GM21717 (cell line): Measurements from ENCODE around the gene RASSF8.

ENCODE experiments used
- ATAC-seq: cut with Tn5 transposase; IDR thresholded peaks from one replicate; pipeline ENCODE4 v1.9.1; 2021; ENCODE audit warnings: mild to moderate bottlenecking, moderate library complexity; ENCODE audit not compliant: unreplicated experiment

The RASSF8 gene

DNA sequence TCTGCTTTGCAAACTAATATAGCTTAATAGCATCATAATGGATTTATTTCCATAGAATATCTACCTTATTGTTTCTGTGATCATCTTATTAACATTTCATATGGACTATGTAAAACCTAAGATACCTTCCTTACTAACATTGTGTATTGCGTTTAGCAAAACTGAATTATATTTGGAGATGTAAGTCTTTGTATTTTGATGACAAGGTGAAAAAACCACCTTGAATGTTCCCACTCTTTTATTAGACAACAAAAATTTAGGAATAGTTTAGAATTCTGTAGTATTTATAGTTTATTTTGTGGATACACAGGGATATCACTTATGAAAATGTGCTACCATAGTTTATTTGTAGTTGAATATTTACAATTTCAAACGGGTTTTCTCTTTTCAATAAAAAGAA is 32.0 kb downstream of the RASSF8 start:
- ATAC-seq = no peak

DNA sequence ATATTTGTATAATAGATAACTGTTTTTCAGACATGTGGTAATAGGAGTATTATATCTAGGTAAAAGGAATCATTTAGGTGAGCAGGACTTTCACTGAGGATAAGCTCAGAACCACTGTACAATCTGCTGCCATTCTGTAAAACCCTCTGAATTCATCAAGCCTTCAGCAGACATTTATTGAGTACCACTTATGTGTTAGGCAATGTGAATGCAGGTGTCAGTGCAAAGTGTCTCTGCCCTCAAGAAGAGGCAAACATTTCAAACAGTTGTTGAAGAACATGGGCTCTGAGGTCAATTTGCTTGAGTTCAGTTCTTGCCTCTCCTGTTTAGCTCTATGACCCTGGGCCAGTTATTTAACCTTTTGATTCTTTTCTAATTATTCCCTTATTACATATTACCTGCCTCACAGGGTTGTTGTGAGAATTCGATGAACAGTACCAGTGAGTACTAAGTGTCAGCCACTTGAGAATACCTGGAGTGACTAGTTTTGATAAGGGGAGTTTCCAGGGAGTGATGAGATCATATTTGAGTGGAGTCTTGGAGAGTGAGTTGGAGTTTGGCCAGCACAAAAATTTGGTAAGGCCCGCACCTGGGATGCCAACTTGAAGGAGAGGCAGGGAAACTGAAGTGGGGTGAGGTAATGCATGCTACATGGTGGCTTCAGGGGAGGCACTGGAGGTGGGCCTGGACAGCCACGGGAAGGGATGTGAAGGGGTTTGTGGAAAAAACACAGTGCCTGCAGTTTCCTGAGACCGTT is 33.7 kb downstream of the RASSF8 start:
- no peak for ATAC-seq

DNA sequence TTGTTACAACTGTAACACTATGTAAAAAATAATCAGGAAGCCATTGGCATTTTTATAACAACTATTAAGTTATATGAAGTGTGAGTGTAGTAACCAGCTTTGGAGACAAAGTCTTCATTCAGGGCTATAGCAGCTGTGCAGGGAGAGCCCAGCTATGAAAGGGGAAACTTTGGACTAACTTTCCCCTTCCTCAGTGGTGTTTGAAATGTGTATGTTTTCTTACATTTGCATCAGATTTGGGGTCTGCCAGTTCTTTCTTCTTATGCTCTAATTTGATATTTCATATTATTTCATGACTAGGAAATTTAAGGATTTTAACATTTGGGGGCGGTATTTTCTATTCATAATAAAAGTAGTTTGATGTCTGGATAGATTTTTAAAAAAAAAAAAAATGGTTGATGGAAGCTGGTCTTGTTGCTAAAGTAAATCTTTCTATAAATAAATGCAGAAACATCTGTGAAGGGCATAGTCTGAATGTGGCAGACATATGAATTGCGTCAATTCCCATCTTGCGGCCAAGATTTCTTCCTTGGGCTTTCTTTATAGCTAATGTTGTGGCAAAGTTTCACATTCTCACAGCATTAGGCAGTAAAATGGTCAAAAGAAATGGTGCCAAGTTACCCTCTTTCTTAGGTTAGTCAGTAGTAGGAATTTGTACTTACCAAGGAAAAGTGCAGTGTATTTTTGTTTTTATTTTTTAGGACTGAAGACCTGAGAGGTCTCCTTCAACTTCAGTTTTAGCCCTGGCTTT is 35.6 kb downstream of the RASSF8 start:
- no peak for ATAC-seq

DNA sequence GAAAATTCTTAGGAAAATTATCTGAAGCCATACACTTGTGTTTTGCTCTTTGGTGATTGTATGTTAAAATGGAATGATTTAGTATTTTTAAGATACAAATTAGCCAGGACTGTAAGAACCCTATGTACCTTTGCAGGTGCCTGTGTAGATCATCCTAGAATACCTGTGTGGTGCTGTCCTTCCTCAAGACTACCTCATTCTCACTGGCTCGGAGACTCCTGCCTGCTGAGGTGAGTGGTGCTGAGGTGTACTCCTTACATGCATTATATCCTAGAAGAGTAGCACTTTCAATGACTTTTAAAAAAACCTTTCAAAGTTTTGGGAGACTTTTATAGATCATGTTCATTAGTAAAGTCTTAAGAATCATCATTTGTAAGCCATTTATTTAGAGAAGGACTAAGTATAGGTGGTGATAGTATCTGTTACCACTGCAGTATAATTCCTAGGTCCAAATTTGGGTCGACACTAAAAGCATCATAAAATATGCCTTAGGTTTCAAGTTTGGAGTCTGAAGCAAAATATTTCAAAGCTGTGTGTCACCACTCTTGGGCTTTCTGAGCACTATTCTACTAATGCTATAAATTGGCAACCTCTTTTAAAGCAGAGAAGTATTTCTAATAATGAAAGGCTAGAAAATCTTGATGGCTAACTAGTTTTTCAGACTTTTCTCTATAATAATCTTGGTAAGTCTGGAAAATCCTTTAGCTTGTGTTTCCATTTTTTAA is 36.6 kb downstream of the RASSF8 start:
- ATAC-seq = no peak

DNA sequence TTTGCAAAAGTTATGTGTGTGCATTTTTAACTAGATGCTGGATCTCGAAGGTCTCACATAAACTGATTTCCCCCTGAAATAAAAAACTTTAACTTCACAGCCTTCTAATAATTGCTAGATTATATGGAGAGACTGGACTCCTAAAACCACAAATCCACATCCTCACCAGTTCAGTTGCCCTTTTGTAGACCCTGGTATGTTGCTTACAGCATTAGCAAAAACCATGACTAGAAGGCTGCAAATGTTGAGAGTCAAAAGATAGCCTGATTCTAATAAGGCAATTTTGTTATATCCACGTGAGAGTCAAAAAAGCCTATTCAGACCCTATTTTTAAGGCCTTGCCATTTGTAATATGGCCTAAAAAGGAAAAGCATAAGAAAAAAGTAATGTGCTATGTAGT is 37.4 kb downstream of the RASSF8 start:
- no peak for ATAC-seq

DNA sequence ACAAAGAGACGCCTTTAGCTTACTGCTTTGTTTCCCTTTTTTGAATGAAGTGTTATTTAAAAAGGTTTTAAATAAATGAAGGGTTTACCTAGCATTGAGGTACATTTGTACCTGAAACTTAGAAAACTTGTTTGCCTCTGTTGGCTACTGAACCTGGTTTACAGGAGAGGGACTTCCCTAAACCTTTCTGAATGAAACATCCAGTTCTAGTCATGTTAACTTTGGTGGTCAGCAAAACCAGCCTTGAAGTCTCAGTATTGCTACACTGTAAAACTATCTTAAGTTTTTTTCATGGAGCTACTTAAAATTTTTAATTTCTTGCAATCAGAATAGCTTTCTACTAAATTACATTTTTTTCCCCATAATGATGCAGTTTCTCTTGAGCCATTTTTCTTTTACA is 38.2 kb downstream of the RASSF8 start:
- ATAC-seq = no peak

DNA sequence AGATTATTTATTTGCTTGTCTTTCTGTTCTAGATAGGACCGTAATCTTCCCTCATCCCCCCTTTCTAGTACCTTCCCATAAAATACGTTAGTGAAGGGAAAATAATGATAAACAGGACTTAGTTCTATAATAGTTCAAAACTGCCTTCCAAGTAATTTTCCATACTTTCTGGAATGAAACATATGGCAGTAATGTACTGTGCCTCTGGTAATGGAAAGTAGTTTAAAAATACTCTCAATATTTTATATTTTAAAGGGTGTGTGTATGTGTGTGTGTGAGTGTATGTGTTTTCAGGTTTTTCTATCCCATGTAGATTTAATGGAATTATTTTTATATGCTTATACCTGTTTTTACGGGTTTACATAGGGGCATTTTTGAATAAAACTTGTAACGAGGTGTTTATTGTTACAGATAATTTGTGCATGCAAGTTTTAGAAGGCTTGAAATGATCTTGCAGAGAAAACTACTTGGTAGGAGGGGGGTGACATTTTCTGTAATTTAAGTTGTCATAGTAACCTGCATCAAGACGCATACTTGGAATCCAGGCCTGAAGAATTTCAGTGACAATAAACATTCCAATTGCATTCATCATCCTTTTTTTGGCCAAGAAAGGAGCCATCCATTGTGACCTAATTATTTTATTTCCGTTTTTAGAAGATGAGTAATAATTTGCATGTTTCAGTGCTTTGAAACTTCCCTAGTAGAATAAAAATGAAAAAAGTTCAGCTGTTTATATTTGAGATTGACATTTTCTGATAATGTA is 38.9 kb downstream of the RASSF8 start:
- no peak for ATAC-seq

DNA sequence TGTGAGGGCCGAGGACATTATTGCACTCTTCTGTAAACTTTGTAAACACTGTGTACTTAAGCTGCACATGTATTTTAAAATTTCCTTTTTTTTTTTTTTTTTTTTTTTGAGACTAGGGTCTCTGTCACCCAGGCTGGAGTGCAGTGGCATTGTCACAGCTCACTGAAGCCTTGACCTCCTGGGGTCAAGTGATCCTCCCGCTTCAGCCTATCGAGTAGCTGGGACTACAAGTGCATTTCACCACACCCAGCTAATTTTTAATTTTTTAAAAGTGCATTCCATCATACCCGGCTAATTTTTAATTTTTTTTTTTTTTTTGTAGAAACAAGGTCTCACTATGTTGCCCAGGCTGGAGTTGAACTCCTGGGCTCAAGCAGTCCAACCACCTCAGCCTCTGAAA is 42.4 kb downstream of the RASSF8 start:
- no peak for ATAC-seq

DNA sequence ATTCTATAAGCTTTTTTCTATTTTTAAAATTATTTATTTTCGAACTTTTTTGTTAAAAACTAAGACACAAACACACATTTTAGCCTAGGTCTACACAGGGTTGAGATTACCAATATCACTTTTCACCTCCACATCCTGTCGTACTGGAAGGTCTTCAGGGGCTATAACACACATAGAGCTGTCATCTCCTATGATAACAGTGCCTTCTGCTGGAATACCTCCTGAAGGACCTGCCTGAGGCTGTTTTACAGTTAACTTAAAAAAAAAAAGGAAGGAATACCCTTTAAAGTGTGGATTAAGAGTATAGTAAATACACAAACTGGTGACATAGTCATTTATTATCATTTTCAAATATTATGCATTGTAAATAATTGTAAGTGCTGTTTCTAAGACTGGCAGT is 43.0 kb downstream of the RASSF8 start:
- no peak for ATAC-seq

DNA sequence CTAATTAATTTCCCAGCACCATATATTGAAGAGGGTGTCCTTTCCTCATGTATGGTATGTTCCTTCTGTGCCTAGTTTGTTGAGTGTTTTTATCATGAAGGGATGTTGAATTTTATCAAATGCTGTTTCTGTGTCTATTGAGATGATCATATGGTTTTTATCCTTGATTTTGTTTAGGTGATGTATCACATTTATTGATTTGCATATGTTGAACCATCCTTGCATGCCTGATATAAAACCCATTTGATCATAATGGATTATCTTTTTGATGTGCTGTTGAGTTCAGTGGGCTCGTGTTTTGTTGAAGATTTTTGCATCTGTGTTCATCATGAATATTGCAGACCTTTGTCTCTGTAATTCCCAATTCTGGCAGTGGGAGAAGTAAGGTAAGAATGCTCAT is 44.6 kb downstream of the RASSF8 start:
- no peak for ATAC-seq

DNA sequence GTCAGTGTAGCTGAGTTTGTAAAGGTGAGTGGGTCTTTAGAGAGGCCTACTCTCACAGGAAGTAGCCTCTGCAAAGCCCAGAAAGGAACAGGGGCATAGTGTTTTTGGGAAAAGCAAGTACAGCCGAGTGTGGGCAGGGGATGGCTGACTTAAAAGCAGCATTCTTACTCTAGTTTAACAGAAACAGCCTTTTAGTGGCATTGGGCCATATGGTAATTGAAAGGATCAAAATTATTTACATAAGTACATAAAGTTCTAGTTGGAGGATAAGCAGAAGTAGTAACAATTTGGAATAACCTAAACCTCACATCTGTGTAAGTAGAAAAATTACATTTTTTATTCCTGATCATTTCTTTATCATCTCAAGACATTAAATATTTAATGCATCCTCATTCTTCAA is 49.1 kb downstream of the RASSF8 start:
- ATAC-seq = no peak

DNA sequence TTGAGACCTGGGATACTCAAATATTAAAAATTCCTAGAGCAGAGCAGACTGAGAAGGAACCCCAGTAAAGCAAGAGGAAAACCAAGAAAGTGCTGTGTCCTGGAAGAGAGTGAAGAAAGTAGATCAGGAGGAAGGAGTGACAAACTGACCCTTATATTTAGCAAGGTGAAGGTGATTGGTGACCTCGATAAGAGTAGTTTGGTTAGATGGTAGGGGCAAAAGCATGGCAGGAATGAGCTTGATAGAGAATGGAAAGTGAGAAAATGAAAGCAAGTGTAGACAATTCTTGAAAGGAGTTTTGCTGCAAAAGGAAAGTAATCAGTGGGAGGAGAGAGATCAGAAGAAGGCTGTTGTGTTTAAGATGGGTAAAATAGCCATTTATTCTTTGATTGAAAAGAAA is 51.1 kb downstream of the RASSF8 start:
- no peak for ATAC-seq

DNA sequence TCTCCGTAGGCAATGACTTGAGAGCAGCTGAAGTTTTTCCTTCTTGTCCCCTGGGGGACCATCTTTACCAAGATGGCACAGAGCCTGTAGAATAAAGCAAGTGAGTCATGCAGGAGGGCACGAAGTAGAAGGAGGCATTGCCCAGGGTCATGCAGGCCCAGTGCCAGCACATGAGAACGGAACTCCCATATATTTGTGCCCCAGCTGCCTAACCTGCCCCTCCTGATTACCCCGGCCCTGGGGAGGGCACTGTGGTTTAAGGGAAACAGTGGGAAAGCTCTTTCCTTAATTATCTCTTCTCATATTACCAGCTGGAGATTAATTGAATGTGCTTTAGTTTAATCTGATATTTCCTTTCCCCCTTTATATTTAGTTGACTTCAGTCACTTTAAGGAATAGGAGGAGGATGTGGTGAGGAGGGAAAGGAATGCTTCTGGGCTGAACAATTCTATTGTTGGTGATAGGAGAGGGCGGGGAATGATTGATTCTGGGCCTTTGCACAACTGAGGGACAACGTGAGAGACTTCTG is 51.9 kb downstream of the RASSF8 start:
- ATAC-seq = no peak

DNA sequence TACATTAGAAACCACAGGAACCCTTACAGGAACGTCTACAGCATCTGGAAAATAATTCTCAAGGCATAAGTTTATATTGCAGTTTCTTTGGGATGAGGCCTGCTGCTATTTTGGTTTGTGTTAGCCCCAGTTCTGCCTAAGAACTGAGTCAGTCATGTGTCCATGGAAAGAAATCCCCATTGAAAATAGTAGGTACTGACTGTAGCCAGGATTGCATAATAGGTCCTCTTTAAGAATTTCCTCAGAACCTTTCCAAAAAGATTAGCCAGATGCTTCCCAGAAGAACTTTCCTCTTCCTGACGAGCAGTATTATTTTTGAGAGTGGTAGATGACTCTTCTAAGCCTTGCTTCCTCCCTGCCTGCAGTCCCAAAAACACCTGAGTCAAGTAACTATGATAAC is 52.6 kb downstream of the RASSF8 start:
- no peak for ATAC-seq

DNA sequence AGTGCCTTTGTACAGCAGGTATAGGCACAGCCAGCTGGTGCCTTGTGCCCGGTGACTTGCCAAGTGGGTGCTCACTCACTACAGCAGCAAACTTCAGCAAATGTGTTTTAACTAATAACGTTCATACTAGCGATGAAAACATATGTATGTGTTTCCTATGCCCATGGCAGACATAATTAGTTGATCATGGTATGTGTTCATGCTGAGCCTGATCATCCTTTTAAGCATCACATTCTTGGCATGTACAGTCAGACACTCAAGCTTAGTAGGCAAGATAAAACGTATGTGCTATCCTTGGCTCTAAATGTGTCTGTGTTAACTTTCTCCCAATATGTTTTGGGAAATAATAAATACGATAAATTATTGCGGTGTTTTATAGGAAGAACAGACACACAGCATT is 55.6 kb downstream of the RASSF8 start:
- ATAC-seq = no peak

DNA sequence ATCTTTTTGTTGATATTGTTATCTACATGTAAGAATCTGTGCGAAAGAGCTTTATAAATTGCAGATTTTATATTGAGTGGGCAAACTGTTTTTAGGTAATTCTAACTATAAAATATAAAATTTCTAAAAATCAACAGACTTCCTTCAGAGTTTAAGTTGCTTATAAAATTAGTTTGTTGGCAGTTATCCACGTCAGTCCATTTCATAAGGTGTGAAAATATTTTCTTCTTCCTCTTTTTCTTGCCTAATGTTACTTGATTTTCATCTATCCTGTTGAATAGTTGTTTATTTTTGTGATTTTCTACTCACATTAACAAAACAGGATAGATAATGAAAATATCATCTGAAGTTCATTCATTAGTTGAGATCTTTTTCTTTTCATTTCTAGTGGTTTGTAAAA is 58.0 kb downstream of the RASSF8 start:
- no peak for ATAC-seq

DNA sequence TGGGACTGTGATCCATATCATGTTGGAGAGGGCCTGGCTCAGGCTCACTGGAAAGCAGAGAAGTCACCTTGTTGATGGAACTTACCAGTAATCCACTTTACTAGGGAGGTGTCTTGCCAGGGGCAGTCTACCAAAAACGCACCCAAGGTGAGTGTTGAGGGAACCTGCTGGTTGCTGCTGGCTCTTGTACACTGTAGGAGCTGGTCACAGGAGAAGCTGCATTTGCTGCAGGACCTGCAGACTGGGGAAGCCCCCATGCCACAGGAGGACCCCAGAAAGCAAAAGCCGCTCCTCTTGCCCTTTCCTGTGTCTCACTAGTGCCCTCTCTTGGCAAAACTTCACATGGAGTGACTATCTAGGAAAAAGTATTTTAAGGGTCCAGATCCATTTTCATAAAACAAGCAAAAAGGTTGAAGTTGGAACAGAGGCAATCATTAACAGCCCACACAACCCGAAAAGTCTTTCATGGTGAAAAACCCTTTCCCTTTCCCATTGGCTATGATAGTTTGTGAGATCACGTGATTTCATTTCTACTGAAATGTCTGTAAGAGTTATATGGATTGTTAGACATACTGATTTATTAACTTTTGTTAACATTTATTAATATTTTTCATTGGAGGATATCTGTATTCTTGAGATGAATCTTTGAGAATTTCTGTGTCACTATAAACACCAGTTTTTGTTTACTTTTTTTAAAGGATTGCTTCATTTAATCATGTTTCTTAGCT is 59.2 kb downstream of the RASSF8 start:
- ATAC-seq = no peak

DNA sequence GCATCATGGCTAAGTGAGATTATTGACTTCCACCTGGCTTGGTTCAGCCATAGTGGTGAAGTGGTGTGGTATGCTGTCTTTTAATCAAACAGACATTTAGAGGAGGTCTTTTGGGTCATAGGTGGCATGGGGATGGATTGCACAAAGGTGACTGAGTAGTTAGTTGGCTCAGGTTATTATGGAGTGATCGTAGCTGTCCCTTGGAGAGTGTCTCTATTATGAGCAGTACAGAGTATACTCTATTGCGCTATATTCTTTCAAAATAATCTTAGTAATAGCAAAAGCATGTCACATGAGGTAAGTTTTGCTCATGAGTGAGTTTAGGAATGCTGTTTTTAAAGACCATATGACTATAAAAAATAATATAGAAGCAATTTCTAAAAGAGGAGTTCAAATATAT is 60.4 kb downstream of the RASSF8 start:
- no peak for ATAC-seq

DNA sequence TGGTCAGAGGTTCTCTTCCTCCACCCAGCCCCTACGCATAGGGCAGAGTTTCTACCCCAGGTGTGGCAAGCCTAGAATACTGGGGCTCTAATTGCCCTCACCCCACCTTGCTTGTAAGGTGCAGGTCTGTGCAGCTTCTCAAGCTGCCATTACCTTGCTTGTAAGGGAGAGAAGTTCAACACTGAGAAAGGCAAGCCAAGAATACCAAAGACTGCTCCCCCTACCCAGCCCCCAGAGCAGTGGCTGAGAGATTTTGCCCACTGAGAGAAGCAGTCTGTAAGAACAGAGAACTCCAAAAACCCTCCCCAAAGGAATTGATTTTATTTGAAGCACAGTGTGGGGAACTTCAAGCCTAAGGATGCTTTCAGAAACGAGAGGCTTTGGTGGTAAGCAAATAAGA is 63.1 kb downstream of the RASSF8 start:
- no peak for ATAC-seq

DNA sequence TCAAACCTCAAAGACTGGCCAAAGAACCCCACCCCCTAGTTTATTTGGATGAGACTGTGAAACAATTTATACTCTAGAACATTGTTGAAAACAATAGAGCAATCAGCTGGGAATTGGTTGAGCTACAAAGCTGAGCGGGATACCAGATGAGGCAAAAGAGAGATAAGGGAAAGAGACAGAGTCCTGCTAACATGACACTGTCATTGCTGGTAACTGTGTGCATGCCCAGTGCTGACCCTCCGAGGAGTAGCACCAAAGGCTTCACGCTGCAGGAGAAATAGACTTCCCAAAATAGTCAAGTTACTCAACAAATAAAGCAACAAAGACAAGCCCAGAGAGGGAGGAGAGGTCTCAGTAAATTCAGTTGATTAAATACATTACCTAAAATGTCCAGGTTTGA is 63.6 kb downstream of the RASSF8 start:
- no peak for ATAC-seq
